K562 (cell line): ENCODE results near the gene C4orf50. TPM values are rescaled to one million over a fixed set of nuclear protein-coding genes. Genes with fewer than 3 reads are reported as not detected.

ENCODE experiments used
- ATF4 ChIP-seq: fragments of 450-650 bp; formaldehyde crosslinking; IDR thresholded peaks from 2 replicates; pipeline ENCODE4 v1.4.0; 2022; ENCODE audit warnings: mild to moderate bottlenecking, moderate library complexity
- CHAMP1 ChIP-seq: fragments of 450-650 bp; IDR thresholded peaks from 2 replicates; pipeline ENCODE4 v1.6.1; 2016; ENCODE audit warnings: mild to moderate bottlenecking
- DPF2 ChIP-seq: fragments of 450-650 bp; IDR thresholded peaks from 2 replicates; pipeline ENCODE4 v1.6.1; 2016
- MGA ChIP-seq: fragments of 450-650 bp; IDR thresholded peaks from 2 replicates; pipeline ENCODE4 v1.6.1; 2016; ENCODE audit warnings: mild to moderate bottlenecking, moderate library complexity
- POU5F1 ChIP-seq: fragments of 150-350 bp; IDR thresholded peaks from 2 replicates; pipeline ENCODE4 v1.6.1; 2014; ENCODE audit warnings: borderline replicate concordance, low read length, low read depth, mild to moderate bottlenecking; ENCODE audit not compliant: partially characterized antibody
- TRIM25 ChIP-seq: fragments of 450-650 bp; IDR thresholded peaks from 2 replicates; pipeline ENCODE4 v1.7.0; 2016; ENCODE audit warnings: borderline replicate concordance
- VEZF1 ChIP-seq: fragments of 200-800 bp; sonication (Bioruptor generic); IDR thresholded peaks from 2 replicates; pipeline ENCODE4 v1.6.1; 2017; ENCODE audit warnings: missing genetic modification characterization, missing compliant biosample characterization
- ZNF140 ChIP-seq: fragments of 250-450 bp; sonication (Bioruptor Pico); IDR thresholded peaks from 2 replicates; pipeline ENCODE4 v1.8.0; 2021; ENCODE audit warnings: moderate library complexity, mild to moderate bottlenecking, inconsistent platforms
- polyA plus RNA-seq, 8 experiments: library from polyadenylated mRNA; depleted of rRNA in 4 of 8; stranded (reverse) in 5 of 8; unstranded in 3 of 8; fragments of >200 nt; fragmentation: Nextera tagmentation in 2 of 8; fragmentation: Illumina TruSeq in 1 of 8; extraction: Ambion mirVana in 2 of 8; extraction: Trizol in 1 of 8; gene quantifications; 2 replicates each; pipeline versions ENCODE4 v1.2.1 to v1.2.3, GENCODE V29; 2011 to 2014; ENCODE audit warnings: inconsistent platforms in 1 of 8, missing spikeins in 1 of 8
- total RNA-seq, 7 experiments: library from RNA; depleted of rRNA in 6 of 7; stranded (reverse); fragments of >200 nt in 6 of 7; fragmentation: Illumina TruSeq in 2 of 7; extraction: Trizol in 2 of 7; gene quantifications; 2 replicates each; pipeline versions ENCODE4 v1.2.1 to v1.2.3, GENCODE V29; 2011 to 2021; ENCODE audit warnings: low replicate concordance in 1 of 7

Gene C4orf50
- total and polyA plus RNA-seq, 9 of the 15 experiments (the other 6 are each of a cell fraction or from before 2014, with no cell fraction given), result not detected

- TF ChIP-seq POU5F1 (no peak), ZNF140 (CRISPR knock-in tag) (no peak), VEZF1 (CRISPR knock-in tag) (peak; percentile 56; the same call in 1 of the 2 replicates), DPF2 (no peak), ATF4 (CRISPR knock-in tag) (no peak), CHAMP1 (no peak), TRIM25 (no peak), MGA (peak; percentile 67)
These were observed 77.6 kb downstream of the C4orf50 start (continued) for GRCh38 chr4:5940470-5941203.
